ENCODE results near the gene INHBA.

INHBA gene

GRCh38 chr7:41735206-41735605 is 32.3 kb upstream of the INHBA start:
- H4K20me1 ChIP-seq (ENCODE audit: control insufficient read depth, insufficient read depth, low read depth, low read length): no peaks in the 10 kb centered on the region
- H3K79me2 ChIP-seq (ENCODE audit: control insufficient read depth, low read length): no peaks in the 10 kb centered on the region
- no peaks in the 10 kb centered on the region for H3K9me2 ChIP-seq (replicated peaks; ENCODE audit: control insufficient read depth, low read length)
- peaks cover 5% of the 10 kb centered on the region; the same call in 1 of the 2 replicates for H3K27me3 ChIP-seq (ENCODE audit: control insufficient read depth, low read length)
- H3K9me3 ChIP-seq (ENCODE audit: control insufficient read depth, insufficient read depth, low read length): no peaks in the 10 kb centered on the region
- H3K4me1 ChIP-seq (ENCODE audit: control insufficient read depth, low read length): no peaks in the 10 kb centered on the region
- no peaks in the 10 kb centered on the region for H3K36me3 ChIP-seq (ENCODE audit: control insufficient read depth, low read length)
- no peak overlapping the region for H3K4me2 ChIP-seq (ENCODE audit: low read length)
- TF ChIP-seq EZH2phosphoT487 (IDR thresholded peaks at IDR 0.05; ENCODE audit: borderline replicate concordance, low read length) (no peak), CTCF (IDR thresholded peaks at IDR 0.05; ENCODE audit: low read depth, low read length, poor library complexity, severe bottlenecking) (no peak)
- no peaks in the 10 kb centered on the region for H3F3A ChIP-seq (ENCODE audit: control insufficient read depth, insufficient read depth)
- no peak overlapping the region for H3K27ac ChIP-seq (ENCODE audit: low read depth, low read length)
- H3K4me3 ChIP-seq (ENCODE audit: low read length): no peak overlapping the region

GRCh38 chr7:41732843-41733306 is 30.0 kb upstream of the INHBA start:
- Histone ChIP-seq H3K4me2 (ENCODE audit: low read length) (no peak overlapping the region), H3K27ac (ENCODE audit: low read depth, low read length) (no peak overlapping the region), H4K20me1 (ENCODE audit: control insufficient read depth, insufficient read depth, low read depth, low read length) (no peaks in the 10 kb centered on the region), H3F3A (ENCODE audit: control insufficient read depth, insufficient read depth) (no peaks in the 10 kb centered on the region), H3K9me2 (replicated peaks; ENCODE audit: control insufficient read depth, low read length) (no peaks in the 10 kb centered on the region), H3K4me1 (ENCODE audit: control insufficient read depth, low read length) (no peaks in the 10 kb centered on the region), H3K36me3 (ENCODE audit: control insufficient read depth, low read length) (no peaks in the 10 kb centered on the region), H3K9me3 (ENCODE audit: control insufficient read depth, insufficient read depth, low read length) (no peaks in the 10 kb centered on the region), H3K27me3 (ENCODE audit: control insufficient read depth, low read length) (peaks cover 5% of the 10 kb centered on the region; the same call in 1 of the 2 replicates), H3K4me3 (ENCODE audit: low read length) (no peak overlapping the region), H3K79me2 (ENCODE audit: control insufficient read depth, low read length) (no peaks in the 10 kb centered on the region)
- TF ChIP-seq CTCF (IDR thresholded peaks at IDR 0.05; ENCODE audit: low read depth, low read length, poor library complexity, severe bottlenecking) (no peak), EZH2phosphoT487 (IDR thresholded peaks at IDR 0.05; ENCODE audit: borderline replicate concordance, low read length) (no peak)

- Histone ChIP-seq H3K4me2 (ENCODE audit: low read length) (no peak overlapping the region), H3K36me3 (ENCODE audit: control insufficient read depth, low read length) (no peaks in the 10 kb centered on the region), H3K9me3 (ENCODE audit: control insufficient read depth, insufficient read depth, low read length) (no peaks in the 10 kb centered on the region), H3K27me3 (ENCODE audit: control insufficient read depth, low read length) (peaks cover 5% of the 10 kb centered on the region; the same call in 1 of the 2 replicates), H3F3A (ENCODE audit: control insufficient read depth, insufficient read depth) (no peaks in the 10 kb centered on the region), H4K20me1 (ENCODE audit: control insufficient read depth, insufficient read depth, low read depth, low read length) (no peaks in the 10 kb centered on the region), H3K4me1 (ENCODE audit: control insufficient read depth, low read length) (no peaks in the 10 kb centered on the region), H3K4me3 (ENCODE audit: low read length) (no peak overlapping the region), H3K9me2 (replicated peaks; ENCODE audit: control insufficient read depth, low read length) (no peaks in the 10 kb centered on the region), H3K27ac (ENCODE audit: low read depth, low read length) (no peak overlapping the region), H3K79me2 (ENCODE audit: control insufficient read depth, low read length) (no peaks in the 10 kb centered on the region)
- TF ChIP-seq CTCF (IDR thresholded peaks at IDR 0.05; ENCODE audit: low read depth, low read length, poor library complexity, severe bottlenecking): no peak
- TF ChIP-seq EZH2phosphoT487 (IDR thresholded peaks at IDR 0.05; ENCODE audit: borderline replicate concordance, low read length): no peak
Observed at GRCh38 chr7:41732436-41732785, 29.5 kb upstream of the INHBA start.
